GM21381 (cell line): Measurements from ENCODE around the gene ARFGAP3.
"Not testable (repeated sequence)": the region's sequence is repeated elsewhere in the genome, so short reads cannot be mapped to it uniquely, and the experiment has no call there.

Source experiments
- ATAC-seq: cut with Tn5 transposase; IDR thresholded peaks from one replicate; pipeline ENCODE4 v1.9.1; 2021; ENCODE audit warnings: mild to moderate bottlenecking, moderate library complexity; ENCODE audit not compliant: unreplicated experiment

Gene ARFGAP3

DNA sequence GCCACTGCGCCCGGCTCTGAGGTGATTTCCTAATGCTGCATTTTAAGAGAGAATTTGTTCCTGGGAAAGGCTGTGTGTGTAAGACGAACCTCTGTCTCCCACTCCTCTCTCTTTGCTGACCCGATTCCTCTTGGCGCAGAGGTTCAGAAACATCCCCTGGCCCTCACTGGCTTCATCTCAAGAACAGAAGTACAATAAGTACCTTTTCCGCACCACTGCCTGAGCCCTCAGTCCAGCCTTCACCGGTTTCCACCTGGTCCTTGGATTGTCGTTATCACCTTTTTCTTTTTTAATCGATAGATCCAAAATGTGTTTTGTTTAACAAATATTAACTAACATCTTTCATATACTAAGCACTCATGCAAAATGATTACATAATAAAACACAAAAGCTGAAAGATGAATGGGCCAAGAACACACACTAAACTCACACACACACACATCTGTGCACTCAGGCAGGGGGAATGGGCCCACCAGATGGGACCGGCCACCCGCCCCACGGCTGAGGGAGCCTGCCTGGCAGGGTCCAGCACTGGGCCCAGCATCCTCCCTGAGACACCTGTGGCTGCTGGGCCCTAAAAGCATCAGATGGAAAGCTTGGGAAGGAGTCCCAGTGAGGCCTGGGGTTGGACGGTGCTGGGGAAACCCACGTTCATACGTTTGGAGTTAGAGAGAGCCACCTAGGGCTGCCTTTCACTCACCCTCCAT lies 86.0 kb downstream of the ARFGAP3 start:
- ATAC-seq = no peak

- ATAC-seq = no peak
Observed at GRCh38 chr22:42770448-42770726, 86.7 kb downstream of the ARFGAP3 start.

DNA sequence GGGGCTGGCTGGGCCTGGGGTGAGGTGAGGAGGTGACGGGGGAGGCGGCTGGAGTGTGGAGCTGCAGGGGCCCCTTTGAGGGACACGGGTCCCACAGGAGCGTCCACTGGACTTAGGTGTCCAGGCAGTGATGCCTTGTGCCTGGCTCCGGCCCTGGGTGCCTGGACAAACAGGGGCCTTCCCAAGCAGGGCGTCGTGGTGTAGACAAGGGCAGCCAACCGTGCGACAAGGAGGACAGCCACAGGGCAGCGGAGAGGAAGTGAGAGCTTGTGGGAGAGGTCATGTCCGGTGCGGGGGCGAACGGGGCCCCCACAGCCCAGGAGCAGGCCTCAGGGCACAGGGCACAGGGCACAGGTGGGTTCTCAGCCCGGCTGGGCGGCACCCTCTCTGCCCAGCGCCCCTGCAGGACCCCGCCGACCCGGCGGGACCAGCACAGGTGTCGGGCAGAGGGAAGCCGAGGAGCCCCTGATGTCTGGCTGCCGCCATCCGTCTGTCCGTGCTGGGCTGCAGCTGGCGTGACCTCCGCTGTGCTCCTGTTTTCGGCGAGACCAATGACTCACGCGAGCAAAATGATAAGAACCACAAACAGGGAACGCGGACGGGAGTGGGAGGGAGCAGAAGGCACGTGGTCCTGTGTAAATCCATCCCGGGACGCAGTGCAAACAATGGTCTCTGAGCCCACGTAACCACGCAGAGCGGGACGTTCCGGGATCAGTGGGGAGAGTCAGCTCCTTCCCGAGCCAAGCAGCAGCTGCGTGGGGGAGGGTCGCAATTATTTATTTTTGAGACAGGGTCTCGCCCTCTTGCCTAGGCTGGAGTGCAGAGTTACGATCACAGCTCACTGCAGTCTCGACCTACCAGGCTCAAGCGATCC lies 87.3 kb downstream of the ARFGAP3 start:
- ATAC-seq = peak; percentile 79

GRCh38 chr22:42769238-42769573 lies 87.9 kb downstream of the ARFGAP3 start:
- ATAC-seq = no peak

GRCh38 chr22:42768385-42769035 lies 88.6 kb downstream of the ARFGAP3 start:
- ATAC-seq = no peak

GRCh38 chr22:42766860-42767259 lies 90.2 kb downstream of the ARFGAP3 start:
- no peak for ATAC-seq

DNA sequence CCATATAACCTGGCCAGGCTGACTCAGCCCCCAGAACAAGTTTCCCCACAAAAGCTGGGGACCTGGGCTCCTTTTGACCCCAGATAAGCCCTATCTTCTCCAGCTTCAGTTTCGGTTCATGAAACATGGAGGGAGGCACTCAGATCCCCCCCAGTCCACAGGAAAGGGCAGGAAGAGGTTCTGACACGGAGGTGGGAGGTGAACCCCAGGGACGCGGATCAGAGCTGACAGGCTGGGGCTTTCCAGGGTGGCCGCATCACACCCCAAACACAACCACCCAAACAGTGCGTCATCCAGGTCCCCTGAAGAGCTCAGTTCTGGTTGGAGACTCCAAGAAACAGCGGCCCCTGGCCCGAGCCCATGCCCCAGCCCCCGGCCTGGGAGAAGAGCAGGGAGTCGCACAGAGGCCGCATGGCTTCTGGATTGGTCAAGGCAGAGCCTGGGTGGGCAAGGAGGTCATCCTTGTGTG lies 92.1 kb downstream of the ARFGAP3 start:
- no peak for ATAC-seq

DNA sequence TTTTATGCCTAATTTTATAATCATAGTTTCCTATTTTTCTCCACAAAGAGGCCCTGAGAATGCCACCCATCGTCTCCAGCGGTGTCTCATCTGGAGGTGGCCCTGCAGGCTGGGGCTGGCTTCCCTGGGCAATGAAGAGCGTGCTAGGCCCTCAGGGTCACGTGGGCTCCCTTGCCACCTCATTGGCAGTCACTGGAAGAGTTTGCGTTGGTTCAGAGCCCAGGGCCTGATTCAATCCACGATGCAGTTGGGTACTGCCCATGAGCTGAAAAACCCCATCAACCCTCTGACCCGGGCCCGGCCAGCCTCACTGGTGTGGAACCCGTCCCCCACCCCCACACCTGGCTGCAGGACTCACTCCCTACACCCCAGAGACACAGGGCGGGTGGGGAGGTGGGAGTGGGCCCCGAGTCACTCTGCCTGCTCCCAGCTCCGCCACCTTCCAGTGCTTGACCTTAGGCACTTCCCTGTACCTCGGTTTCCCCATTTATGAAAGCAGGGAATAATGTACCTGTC lies 93.0 kb downstream of the ARFGAP3 start:
- ATAC-seq = no peak

DNA sequence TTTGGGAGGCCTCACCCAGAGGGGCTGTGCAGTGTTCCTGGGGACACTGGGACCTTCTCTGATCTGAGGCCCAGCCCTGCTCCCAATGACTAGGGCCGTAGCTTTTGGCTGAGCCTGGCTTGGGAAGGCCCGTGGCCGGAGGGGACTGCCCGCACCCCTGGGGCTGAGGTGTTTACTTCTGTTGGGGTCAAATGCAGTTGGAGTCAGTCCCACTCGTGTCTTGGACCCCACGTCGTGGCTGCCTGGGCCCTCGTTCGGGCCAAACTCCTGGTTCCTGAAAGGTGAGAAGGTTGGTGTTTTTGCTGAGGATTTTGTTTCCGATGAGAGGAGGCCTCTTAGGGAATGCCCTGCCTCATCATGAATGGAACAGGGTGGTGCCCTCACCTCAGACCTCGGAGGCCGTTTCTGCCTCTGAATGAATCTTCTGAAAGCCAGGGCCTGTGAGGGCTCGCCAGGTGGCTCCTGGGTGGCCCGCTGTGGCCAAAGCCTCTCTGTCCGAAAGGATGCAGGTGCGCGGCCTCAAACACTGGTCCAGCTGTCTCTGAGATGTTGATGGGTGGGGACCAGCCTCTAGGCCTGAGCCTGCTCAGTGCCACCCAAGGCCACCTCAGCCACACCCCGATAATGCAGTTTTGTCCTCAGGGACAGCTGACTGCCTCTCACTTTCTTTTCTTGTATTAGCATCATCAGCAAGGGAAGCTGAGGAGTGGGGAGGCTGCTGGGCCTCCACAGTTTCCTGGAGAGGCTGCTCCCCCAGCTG lies 96.1 kb downstream of the ARFGAP3 start:
- no peak for ATAC-seq

DNA sequence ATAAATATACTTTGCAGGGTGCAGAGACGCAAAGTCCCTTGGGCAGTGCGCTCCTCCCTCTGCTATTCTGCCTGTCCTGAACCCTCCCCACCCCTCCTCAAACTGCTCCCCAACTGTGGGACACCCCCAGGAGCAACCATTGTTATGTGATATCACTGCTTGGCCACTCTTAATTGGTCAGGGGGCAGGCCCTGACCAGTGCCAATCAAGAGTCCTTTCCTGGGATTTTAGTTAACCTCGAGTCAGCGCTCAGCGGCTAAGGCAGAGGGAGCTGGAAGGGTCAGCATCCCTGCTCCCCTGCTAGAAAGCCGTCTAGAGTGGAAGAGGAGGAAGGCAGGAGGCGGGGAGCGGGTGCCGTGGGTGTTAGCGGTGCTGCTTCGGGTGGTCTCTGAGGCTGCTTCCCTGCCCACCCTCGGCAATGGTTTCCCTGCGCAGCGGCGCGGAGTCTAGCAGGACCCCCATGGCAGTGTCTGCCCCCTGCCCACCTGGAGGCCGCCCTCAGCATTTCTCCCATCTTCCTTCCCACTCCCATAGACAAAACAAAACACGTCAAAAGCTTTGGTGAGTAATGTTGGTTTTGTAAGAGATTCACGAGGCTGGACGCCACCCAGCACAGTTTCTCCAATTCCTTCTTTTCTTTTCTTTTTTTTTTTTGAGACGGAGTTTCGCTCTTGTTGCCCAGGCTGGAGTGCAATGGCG lies 98.0 kb downstream of the ARFGAP3 start:
- no peak for ATAC-seq

GRCh38 chr22:42755553-42755952 lies 101.5 kb downstream of the ARFGAP3 start:
- not testable (repeated sequence) for ATAC-seq

GRCh38 chr22:42755121-42755520 lies 102.0 kb downstream of the ARFGAP3 start:
- ATAC-seq = not testable (repeated sequence)

DNA sequence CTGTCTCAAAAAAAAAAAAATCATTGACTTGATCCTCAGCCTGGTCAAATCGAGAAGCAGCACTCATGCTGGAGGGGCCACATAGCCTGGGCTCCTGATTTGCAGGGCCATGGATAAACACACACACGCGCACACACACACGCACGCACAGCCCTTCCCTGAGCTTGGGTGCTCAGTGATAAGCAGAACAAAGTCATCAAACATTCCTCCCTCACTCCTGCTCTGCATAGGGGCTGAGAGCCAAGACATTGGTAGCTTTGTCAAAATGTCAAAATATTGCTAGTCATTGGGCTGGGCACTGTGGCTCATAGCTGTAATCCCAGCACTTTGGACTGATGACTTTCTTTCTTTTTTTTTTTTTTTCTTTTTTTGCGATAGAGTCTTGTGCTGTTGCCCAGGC lies 102.4 kb downstream of the ARFGAP3 start:
- ATAC-seq = no peak

GRCh38 chr22:42752912-42753311 lies 104.2 kb downstream of the ARFGAP3 start:
- no peak for ATAC-seq

- no peak for ATAC-seq
Observed at GRCh38 chr22:42752230-42752746, 104.8 kb downstream of the ARFGAP3 start.

- ATAC-seq = not testable (repeated sequence)
Observed at GRCh38 chr22:42750421-42750820, 106.7 kb downstream of the ARFGAP3 start.

- no peak for ATAC-seq
Observed at GRCh38 chr22:42747701-42748513, 109.2 kb downstream of the ARFGAP3 start.
